Measurements from ENCODE around the gene RHD.

- TF ChIP-seq CTCF (IDR thresholded peaks at IDR 0.05; ENCODE audit: poor library complexity), result no peak
- no peak for TF ChIP-seq EZH2phosphoT487 (IDR thresholded peaks at IDR 0.05; ENCODE audit: low read depth, severe bottlenecking, unreplicated experiment)
- no peak for TF ChIP-seq EZH2 (IDR thresholded peaks at IDR 0.05; ENCODE audit: borderline replicate concordance)
Observed at GRCh38 chr1:25257196-25257595, 15.1 kb upstream of the RHD start.
